ENCODE results near the gene C1QL4.
"Not testable (repeated sequence)": the region's sequence is repeated elsewhere in the genome, so short reads cannot be mapped to it uniquely, and the experiment has no call there.

The C1QL4 gene

DNA sequence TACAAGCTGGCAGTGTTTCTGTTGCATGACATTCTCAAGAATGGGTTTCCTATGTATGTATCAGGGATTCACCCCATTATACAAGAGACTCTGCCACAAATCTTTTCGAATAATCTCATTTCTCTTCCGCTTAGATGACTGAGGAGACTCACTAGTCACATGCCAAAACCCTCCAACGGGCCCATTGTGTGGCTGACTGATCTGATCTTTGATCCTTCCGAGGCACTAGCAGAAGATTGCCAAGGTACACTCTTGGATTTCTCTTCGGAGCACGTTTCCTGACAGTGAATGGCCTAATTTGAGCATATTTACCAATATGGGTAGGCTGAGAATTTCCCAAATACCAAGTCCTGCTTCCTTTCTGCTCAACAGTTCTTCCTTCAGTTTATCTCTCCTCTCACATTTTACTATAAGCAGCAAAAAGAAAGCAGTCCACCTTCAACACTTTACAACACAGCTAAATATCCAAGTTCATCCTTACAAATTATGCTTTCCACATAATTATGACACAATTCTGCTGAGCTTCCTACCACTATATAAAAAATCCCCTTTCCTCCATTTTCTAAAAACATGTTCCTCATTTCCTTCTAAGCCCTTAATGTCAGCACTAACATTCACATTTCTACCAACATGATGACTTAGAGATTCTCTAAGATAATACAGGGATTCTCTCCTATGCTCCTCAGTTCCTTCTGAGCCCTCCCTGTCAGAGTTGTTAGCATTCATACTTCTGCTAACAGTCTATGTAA is 31.1 kb downstream of the C1QL4 start:
- no peak for DNase-seq (ENCODE audit: low spot score)

- no peak for DNase-seq (ENCODE audit: low spot score)
These were observed 32.8 kb downstream of the C1QL4 start for GRCh38 chr12:49304161-49304560.

DNA sequence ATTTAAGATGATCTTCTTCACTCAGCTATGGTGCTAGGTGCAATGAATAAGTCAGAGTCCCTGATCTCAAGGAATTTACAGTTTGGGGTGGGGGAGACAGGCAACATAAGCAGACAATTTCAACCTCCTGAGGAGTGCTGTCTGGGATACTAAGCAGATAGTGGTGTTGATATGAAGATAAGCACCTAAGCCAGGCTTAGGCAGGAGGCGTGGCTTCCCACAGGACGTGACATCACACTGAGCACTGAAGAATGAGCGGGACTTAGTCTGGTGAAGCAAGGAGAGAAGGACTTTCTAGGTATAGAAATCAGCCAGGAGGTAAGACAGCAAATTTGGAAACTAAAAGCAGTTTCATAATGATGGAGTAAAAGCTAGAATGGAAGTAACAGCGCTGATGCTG is 35.2 kb downstream of the C1QL4 start:
- peak; percentile 72 for DNase-seq (ENCODE audit: low spot score)

DNA sequence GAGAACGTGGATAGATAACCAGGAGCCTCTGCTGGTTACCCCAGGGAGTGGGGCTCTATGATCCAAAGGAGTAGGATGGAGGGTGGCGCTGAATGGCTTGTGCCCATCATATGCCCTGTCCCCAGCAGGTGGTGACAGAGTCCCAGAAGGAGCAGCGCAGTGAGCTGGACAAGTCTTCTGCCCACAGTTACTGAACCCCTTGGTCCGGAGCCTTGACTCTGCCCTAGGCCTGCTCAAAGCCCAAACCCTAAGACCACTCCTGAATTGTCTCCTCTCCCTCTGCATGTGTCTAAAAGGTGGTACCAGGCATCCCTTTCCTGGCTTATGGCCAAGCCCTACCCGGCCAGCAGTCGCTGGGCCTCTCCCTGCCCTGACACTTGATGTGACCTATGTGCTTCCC is 38.8 kb downstream of the C1QL4 start:
- no peak for DNase-seq (ENCODE audit: low spot score)

DNA sequence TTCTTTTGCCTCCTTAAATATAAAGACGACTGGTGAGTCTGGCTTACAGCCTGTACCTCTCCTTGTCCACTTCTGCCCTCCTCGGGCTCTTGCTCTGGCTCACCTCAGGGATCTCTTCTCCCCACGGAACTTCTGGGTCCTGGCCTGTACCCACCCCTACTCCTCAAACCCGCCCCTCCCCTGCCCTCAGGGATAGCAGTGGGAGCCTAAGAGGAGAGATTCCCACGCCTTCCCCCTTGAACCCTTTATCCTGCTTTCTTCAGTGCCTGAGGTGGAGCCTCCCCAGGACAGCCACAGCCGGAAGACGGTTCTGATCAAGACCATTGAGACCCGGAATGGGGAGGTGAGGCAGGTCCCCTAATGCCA is 39.3 kb downstream of the C1QL4 start:
- no peak for DNase-seq (ENCODE audit: low spot score)

DNA sequence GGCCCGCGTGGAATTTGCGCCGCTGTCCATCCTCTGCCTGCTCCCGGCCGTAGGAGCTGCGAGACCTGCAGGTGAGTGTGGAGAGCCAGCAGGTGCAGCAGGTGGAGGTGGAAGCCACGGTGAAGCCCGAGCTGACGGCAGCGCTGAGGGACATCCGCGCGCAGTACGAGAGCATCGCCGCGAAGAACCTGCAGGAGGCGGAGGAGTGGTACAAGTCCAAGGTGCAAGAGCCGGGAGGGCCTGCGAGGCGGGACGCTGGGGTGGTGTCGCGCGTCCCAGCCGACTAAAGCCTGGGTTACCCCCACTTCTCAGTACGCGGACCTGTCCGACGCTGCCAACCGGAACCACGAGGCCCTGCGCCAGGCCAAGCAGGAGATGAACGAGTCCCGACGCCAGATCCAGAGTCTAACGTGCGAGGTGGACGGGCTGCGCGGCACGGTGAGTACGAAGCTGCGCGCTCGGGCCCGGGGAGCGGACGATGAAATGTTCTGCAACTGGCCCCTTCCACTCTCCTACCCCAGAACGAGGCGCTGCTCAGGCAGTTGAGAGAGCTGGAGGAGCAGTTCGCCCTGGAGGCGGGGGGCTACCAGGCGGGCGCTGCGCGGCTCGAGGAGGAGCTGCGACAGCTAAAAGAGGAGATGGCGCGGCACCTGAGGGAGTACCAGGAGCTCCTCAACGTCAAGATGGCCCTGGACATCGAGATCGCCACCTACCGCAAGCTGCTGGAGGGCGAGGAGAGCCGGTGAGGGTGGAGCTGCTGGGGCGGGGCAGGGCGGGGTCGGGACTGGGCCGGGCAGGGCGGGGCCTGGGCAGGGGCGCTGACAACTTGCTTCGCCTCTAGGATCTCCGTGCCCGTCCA is 39.9 kb downstream of the C1QL4 start:
- no peak for DNase-seq (ENCODE audit: low spot score)

DNA sequence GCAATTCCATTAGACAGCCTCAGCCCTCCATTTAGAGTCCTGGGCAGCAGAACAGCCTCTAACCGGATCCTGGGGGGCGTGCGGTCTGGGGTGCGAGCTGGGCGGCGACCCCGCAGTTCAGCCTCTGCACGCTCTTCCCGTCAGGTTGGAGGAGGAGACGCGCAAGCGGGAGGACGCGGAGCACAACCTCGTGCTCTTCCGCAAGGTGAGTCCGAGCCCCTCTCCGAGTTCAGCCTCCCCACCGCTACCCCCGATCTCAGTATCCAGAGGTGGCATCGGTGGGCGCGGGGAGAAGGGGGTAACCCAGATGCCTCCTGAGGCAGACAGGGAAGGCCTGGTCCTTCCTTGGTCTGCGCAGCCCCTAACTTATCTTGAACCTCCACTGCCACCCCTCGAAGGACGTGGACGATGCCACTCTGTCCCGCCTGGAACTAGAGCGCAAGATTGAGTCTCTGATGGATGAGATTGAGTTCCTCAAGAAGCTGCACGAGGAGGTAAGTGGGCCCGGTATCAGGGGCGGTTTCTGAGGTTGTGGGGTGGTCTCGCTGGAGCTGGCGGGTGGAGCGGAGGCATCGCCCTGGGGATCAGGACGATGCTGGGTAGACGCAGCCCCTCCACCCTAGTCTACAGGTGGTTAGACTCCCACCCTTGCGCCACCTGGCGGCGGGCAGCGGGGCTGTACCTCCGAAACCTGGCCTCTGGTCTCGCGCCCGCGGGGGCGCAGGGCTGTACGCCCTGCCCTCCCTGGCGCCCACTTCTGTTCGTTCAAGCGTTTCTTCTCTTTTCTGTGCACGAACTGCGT is 40.8 kb downstream of the C1QL4 start:
- DNase-seq (ENCODE audit: low spot score) = no peak

DNA sequence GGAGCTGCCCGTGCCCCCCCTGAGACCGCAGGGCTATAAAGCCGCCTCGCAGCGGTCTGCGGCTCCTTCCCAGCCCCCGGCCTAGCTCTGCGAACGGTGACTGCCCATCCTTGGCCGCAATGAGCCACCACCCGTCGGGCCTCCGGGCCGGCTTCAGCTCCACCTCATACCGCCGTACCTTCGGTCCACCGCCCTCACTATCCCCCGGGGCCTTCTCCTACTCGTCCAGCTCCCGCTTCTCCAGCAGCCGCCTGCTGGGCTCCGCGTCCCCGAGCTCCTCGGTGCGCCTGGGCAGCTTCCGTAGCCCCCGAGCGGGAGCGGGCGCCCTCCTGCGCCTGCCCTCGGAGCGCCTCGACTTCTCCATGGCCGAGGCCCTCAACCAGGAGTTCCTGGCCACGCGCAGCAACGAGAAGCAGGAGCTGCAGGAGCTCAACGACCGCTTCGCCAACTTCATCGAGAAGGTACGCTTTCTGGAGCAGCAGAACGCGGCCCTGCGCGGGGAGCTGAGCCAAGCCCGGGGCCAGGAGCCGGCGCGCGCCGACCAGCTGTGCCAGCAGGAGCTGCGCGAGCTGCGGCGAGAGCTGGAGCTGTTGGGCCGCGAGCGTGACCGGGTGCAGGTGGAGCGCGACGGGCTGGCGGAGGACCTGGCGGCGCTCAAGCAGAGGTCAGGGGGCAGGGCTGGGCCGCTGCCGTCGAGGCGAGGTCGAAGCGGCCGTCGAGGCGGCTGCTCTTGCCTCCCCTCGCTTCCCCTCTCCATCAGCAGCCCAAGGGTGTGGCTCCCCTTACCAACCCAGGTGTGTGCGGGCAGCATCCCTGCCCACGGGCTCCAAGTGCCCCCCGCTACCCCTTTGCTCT is 41.7 kb downstream of the C1QL4 start, which contains the start of gene PRPH:
Gene PRPH, plus strand, starts transcription at position 66 of the 855 bp plus-strand sequence. Its CDS starts 54 bp downstream, at position 120.
- no peak for DNase-seq (ENCODE audit: low spot score)

- peak; percentile 81 for DNase-seq (ENCODE audit: low spot score)
These were observed 42.2 kb downstream of the C1QL4 start for GRCh38 chr12:49294804-49295081.

DNA sequence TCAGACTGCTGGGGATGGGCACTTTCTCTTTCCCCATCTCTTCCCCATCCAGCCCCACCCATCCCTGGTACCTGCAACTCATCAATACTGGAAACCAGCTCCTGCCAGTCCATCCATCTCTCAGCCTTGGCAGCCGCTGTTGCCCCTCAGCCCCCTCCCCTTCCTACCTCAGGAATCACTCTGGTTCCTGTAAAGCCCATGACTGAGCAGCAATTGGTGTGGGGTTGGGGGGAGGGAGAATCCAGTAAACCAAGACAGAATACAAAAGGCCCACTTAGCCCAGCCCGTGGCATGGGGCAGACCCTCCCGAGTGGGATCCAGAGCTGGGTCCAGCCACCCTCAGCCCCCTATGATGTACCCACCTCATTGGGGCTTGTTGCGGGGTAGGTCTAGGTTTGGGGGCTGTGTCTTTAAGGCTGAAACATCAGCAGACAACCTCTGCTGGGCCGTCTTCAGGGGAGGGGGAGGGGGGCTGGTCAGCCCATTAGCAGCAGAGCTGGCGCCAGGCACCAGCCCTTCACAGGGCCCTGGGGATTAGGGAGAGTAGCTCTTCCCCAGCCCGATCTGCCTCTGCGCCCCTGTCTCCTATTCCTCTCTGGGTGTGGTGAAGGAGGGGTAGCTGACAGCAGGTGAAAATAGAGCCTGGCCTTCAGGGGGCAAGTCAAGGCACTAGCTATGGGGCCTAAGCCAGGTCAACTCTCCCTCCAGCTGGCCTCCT is 42.7 kb downstream of the C1QL4 start:
- DNase-seq (ENCODE audit: low spot score) = peak; percentile 89

GRCh38 chr12:49293056-49293956 is 43.7 kb downstream of the C1QL4 start:
- peak; percentile 90 for DNase-seq (ENCODE audit: low spot score)

GRCh38 chr12:49292729-49293055 is 44.3 kb downstream of the C1QL4 start:
- DNase-seq (ENCODE audit: low spot score) = peak; percentile 78

DNA sequence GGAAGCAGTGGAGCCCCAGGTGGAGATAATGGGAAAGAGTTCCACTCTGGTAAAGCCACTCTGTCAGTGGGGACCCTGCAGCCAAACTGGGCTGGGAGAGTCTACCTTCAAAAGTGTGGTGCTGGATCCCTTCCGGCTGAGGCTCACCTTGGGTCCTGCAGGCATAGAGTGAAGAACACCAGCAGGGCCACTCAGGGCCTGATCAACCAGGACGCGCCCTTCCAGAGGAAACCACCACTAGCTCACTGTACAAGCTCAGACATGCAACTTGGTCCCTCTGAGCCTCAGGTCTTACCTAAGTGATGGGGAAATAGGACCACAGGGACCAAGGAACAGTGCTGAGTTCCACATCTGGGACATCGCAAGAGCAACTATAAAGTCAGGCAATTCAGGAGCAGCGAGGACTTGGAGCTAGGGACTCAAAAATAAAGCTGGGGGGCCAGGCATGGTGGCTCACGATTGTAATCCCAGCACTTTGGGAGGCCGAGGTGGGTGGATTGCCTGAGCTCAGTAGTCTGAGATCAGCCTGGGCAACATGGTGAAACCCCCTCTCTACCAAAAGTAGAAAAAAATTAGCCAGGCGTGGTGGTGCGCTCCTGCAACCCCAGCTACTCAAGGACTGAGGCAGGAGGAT is 47.9 kb downstream of the C1QL4 start:
- DNase-seq (ENCODE audit: low spot score) = no peak

GRCh38 chr12:49288412-49288853 is 48.6 kb downstream of the C1QL4 start:
- peak; percentile 61 for DNase-seq (ENCODE audit: low spot score)

DNA sequence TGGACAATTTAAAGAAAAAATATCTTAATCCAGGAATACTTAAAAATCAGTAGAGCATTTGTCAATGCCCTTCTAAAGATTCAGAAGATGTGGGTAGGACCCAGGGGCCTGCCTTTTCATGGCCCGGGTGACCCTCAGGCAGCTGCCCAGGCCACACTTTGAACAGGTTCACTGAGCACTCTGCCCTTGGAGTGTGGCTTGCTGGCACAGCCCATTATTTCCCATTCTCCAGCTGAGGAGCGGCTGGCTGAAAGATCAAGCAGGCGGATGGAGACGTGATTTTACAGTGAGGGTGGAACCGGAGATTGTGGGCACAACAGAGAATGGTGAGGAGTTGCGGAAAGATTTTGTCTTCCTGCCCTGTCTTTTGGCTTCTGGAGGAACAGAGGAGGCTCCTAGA is 49.1 kb downstream of the C1QL4 start:
- DNase-seq (ENCODE audit: low spot score) = no peak

DNA sequence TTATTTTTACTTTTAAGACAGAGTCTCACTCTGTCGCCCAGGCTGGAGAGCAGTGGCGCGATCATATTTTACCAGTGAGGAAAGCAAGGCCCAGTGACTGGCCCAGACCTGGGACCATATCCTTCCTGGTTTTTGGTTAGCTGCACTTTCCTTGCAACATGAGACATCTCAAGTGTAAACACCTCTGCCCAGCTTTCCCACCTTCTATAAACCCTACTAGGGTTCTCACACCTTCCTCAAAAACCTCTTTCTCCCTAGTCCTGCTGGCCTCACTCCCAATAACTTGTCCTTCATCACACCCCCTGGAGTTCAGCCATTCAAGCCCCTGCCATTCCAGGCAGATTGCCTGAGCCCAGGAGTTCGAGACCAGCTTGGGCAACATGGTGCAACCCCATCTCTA is 52.3 kb downstream of the C1QL4 start:
- DNase-seq (ENCODE audit: low spot score) = no peak

DNA sequence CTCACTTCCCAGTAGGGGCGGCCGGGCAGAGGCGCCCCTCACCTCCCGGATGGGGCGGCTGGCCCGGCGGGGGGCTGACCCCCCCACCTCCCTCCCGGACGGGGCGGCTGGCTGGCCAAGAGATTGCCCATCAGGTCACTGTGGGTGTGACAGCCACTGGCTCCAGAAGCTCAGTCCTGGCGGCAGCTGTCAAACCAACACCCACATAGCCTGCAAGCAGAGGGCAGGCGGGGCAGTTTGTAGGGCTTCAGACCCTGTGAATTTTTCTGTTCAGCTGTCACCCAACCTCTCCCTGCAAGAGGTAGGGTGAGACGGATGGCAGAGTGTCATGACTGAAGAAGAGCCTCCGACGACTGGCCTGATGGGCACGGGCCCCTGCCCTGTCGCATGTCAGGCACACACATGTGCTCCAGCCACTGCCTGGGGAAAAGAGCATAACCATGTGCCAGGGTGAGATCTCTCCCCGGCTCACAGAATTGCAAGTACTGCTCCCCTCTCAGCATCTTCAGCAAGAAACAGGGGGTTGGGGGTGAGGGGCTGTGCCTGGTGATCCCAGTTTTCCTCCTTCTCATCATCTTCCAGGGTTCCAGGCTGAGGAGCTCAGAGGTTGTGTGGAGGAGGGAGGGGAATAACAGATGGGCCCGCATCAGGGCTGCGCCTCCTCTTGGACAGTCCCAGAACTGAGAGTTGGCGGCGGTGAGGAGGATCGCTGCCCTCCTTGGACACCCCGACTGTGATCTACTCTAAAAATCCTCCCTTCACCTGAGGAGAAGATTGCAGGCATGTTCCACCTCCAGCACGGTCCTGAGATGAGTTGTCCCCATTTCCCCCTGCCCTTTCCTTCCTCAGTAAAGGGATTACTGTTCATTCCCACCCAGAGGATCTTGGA is 53.2 kb downstream of the C1QL4 start:
- DNase-seq (ENCODE audit: low spot score) = peak; percentile 54

DNA sequence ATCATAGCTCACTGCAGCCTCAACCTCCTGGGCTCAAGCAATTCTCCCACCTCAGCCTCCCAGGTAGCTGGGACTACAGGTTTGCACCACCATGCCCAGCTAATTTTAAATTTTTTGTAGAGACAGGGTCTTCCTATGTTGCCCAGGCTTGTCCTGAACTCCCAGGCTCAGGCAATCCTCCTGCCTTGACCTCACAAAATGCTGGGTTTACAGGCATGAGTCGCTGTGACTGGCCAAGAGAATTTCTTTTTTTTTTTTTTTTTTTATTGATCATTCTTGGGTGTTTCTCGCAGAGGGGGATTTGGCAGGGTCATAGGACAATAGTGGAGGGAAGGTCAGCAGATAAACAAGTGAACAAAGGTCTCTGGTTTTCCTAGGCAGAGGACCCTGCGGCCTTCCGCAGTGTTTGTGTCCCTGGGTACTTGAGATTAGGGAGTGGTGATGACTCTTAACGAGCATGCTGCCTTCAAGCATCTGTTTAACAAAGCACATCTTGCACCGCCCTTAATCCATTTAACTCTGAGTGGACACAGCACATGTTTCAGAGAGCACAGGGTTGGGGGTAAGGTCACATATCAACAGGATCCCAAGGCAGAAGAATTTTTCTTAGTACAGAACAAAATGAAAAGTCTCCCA is 54.1 kb downstream of the C1QL4 start:
- not testable (repeated sequence) for DNase-seq (ENCODE audit: low spot score)
